ENCODE measurements around the gene RASEF. TPM values are rescaled to one million over a fixed set of nuclear protein-coding genes. Genes with fewer than 3 reads are reported as not detected.

Gene RASEF
- total and polyA plus RNA-seq, 2 donors (not counting 1 experiment from before 2014, with no cell fraction given), result not detected

GRCh38 chr9:82988488-82988887 is 74.5 kb downstream of the RASEF start:
- H3K4me3 ChIP-seq (ENCODE audit: control extremely low read depth in 1 of 5, extremely low read depth in 1 of 5, insufficient read depth in 1 of 5, low read depth in 2 of 5, low read length in 4 of 5), result no peak overlapping the region
- no peak for ATAC-seq (ENCODE audit: low read depth)
- intact Hi-C loops (cut with micrococcal nuclease), result no loop called here
- no peaks in the 10 kb centered on the region for H3K79me2 ChIP-seq (ENCODE audit: control insufficient read depth, insufficient read depth, low read length)
- H3K4me1 ChIP-seq (ENCODE audit: control insufficient read depth in 2 of 2, insufficient read depth in 2 of 2, low read length in 2 of 2), result no peaks in the 10 kb centered on the region
- DNase-seq, result no peak
- no peak overlapping the region for H3K4me2 ChIP-seq (replicated peaks; ENCODE audit: low read depth, low read length, poor library complexity, severe bottlenecking)
- no peak overlapping the region for H2AFZ ChIP-seq (ENCODE audit: insufficient read depth, low read depth, low read length, poor library complexity, severe bottlenecking)
- H3K27ac ChIP-seq (ENCODE audit: low read length in 2 of 2), result no peak overlapping the region
- TF ChIP-seq, protein P1, sequence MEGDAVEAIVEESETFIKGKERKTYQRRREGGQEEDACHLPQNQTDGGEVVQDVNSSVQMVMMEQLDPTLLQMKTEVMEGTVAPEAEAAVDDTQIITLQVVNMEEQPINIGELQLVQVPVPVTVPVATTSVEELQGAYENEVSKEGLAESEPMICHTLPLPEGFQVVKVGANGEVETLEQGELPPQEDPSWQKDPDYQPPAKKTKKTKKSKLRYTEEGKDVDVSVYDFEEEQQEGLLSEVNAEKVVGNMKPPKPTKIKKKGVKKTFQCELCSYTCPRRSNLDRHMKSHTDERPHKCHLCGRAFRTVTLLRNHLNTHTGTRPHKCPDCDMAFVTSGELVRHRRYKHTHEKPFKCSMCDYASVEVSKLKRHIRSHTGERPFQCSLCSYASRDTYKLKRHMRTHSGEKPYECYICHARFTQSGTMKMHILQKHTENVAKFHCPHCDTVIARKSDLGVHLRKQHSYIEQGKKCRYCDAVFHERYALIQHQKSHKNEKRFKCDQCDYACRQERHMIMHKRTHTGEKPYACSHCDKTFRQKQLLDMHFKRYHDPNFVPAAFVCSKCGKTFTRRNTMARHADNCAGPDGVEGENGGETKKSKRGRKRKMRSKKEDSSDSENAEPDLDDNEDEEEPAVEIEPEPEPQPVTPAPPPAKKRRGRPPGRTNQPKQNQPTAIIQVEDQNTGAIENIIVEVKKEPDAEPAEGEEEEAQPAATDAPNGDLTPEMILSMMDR (IDR thresholded peaks at IDR 0.05), result no peak
- TF ChIP-seq EZH2 (IDR thresholded peaks at IDR 0.05; ENCODE audit: borderline replicate concordance, insufficient read depth, low read depth, low read length, poor library complexity, severe bottlenecking), result no peak
- Mint-ChIP-seq H3K27me3 (no peaks in the 10 kb centered on the region), H3K4me3 (no peak overlapping the region), H3K4me1 (no peaks in the 10 kb centered on the region), H3K27ac (no peak overlapping the region), H3K9me3 (ENCODE audit: insufficient read depth) (no peaks in the 10 kb centered on the region)
- POLR2A ChIA-PET, result no interaction called here
- no peaks in the 10 kb centered on the region for H3K9me3 ChIP-seq (ENCODE audit: control extremely low read depth in 1 of 3, control insufficient read depth in 2 of 3, insufficient read depth in 1 of 3, low read length in 2 of 3)
- WGBS (ENCODE audit: insufficient coverage), result 93% methylated on average over 6 of the region's 9 CpGs
- CTCF ChIA-PET, result no interaction called here
- H3K9ac ChIP-seq (ENCODE audit: low read length), result no peak overlapping the region
- H3K36me3 ChIP-seq (replicated peaks in 1 of 2; ENCODE audit: control extremely low read depth in 1 of 2, control insufficient read depth in 1 of 2, extremely low read depth in 1 of 2, insufficient read depth in 2 of 2, low read length in 1 of 2), result no peaks in the 10 kb centered on the region
- H4K20me1 ChIP-seq (ENCODE audit: control insufficient read depth, insufficient read depth, low read length, poor library complexity, severe bottlenecking), result no peaks in the 10 kb centered on the region
- no peaks in the 10 kb centered on the region for H3K27me3 ChIP-seq (replicated peaks in 1 of 4; ENCODE audit: control extremely low read depth in 1 of 4, control insufficient read depth in 3 of 4, insufficient read depth in 4 of 4, low read length in 3 of 4)

- ChIA-PET CTCF (no interaction called here), POLR2A (no interaction called here)
- Mint-ChIP-seq H3K27ac (no peak overlapping the region), H3K4me1 (peaks cover 1% of the 10 kb centered on the region), H3K9me3 (ENCODE audit: insufficient read depth) (no peaks in the 10 kb centered on the region), H3K4me3 (no peak overlapping the region), H3K27me3 (no peaks in the 10 kb centered on the region)
- H3K4me3 ChIP-seq (ENCODE audit: control extremely low read depth in 1 of 5, extremely low read depth in 1 of 5, insufficient read depth in 1 of 5, low read depth in 2 of 5, low read length in 4 of 5), result no peak overlapping the region
- H3K27ac ChIP-seq (ENCODE audit: low read length in 2 of 2), result no peak overlapping the region
- H3K4me2 ChIP-seq (replicated peaks; ENCODE audit: low read depth, low read length, poor library complexity, severe bottlenecking), result no peak overlapping the region
- DNase-seq (no peak), ATAC-seq (ENCODE audit: low read depth) (no peak)
- H3K36me3 ChIP-seq (replicated peaks in 1 of 2; ENCODE audit: control extremely low read depth in 1 of 2, control insufficient read depth in 1 of 2, extremely low read depth in 1 of 2, insufficient read depth in 2 of 2, low read length in 1 of 2), result no peaks in the 10 kb centered on the region
- H3K79me2 ChIP-seq (ENCODE audit: control insufficient read depth, insufficient read depth, low read length), result no peaks in the 10 kb centered on the region
- no peaks in the 10 kb centered on the region for H4K20me1 ChIP-seq (ENCODE audit: control insufficient read depth, insufficient read depth, low read length, poor library complexity, severe bottlenecking)
- TF ChIP-seq, protein P1 (IDR thresholded peaks at IDR 0.05), result no peak
- peaks cover 4 to 9% of the 10 kb centered on the region in 2 donors for H3K4me1 ChIP-seq (ENCODE audit: control insufficient read depth in 2 of 2, insufficient read depth in 2 of 2, low read length in 2 of 2)
- no peak overlapping the region for H3K9ac ChIP-seq (ENCODE audit: low read length)
- no peak overlapping the region for H2AFZ ChIP-seq (ENCODE audit: insufficient read depth, low read depth, low read length, poor library complexity, severe bottlenecking)
- H3K27me3 ChIP-seq (replicated peaks in 1 of 4; ENCODE audit: control extremely low read depth in 1 of 4, control insufficient read depth in 3 of 4, insufficient read depth in 4 of 4, low read length in 3 of 4), result no peaks in the 10 kb centered on the region
- WGBS (ENCODE audit: insufficient coverage), result 91% methylated on average over 3 of the region's 5 CpGs
- H3K9me3 ChIP-seq (ENCODE audit: control extremely low read depth in 1 of 3, control insufficient read depth in 2 of 3, insufficient read depth in 1 of 3, low read length in 2 of 3), result no peaks in the 10 kb centered on the region
- intact Hi-C loops (cut with micrococcal nuclease), result no loop called here
Observed at GRCh38 chr9:82987370-82988189, 75.4 kb downstream of the RASEF start.
